A673 (cell line): ENCODE results near the gene PGAM2. TPM values are rescaled to one million over a fixed set of nuclear protein-coding genes. Genes with fewer than 3 reads are reported as not detected.

Experiments
- BruUV-seq: library from RNA; stranded (reverse); fragments of 400-500 nt; replicated peaks from 2 replicates; lab custom pipeline; 2021; lab: Mats Ljungman, UMichigan
- CTCF ChIA-PET: fragments of 300-600 bp; sonication (Branson Sonifier 250); formaldehyde crosslinking; loops from one replicate; lab custom pipeline; 2022; ENCODE audit warnings: antibody characterized with exemption; lab: Charles Lee
- POLR2A ChIA-PET: fragments of 300-600 bp; sonication (Branson Sonifier 250); formaldehyde crosslinking; loops from one replicate; lab custom pipeline; 2022; ENCODE audit warnings: antibody characterized with exemption; ENCODE audit not compliant: low non-redundant PET; lab: Charles Lee
- DNase-seq: peaks from one replicate; pipeline ENCODE4 v3.0.0-alpha.2; 2015; ENCODE audit warnings: low spot score
- H3K27ac ChIP-seq: fragments of 200-600 bp; sonication (generic); 2 replicates; pipeline ENCODE4 v1.5.1; 2016; ENCODE audit warnings: mixed run types, low read depth, mild to moderate bottlenecking, mixed read lengths, antibody characterized with exemption, low read length; ENCODE audit not compliant: poor library complexity, severe bottlenecking
- H3K27me3 ChIP-seq: fragments of 200-600 bp; sonication (generic); replicated peaks from 2 replicates; pipeline ENCODE4 v1.6.1; 2017; ENCODE audit warnings: mixed run types, low read depth, mild to moderate bottlenecking, mixed read lengths, antibody characterized with exemption, low read length; ENCODE audit not compliant: insufficient read depth, poor library complexity
- H3K36me3 ChIP-seq: fragments of 200-600 bp; sonication (generic); 2 replicates; pipeline ENCODE4 v1.6.1; 2016; ENCODE audit warnings: mixed run types, mild to moderate bottlenecking, mixed read lengths, antibody characterized with exemption, low read length; ENCODE audit not compliant: insufficient read depth, poor library complexity, severe bottlenecking
- H3K4me1 ChIP-seq: fragments of 200-600 bp; sonication (generic); 2 replicates; pipeline ENCODE4 v1.6.1; 2017; ENCODE audit warnings: mixed run types, mild to moderate bottlenecking, mixed read lengths, antibody characterized with exemption, low read length; ENCODE audit not compliant: insufficient read depth, poor library complexity, severe bottlenecking
- H3K4me3 ChIP-seq: fragments of 200-600 bp; sonication (generic); 2 replicates; pipeline ENCODE4 v1.5.1; 2016; ENCODE audit warnings: low read depth, mixed run types, mild to moderate bottlenecking, mixed read lengths, low read length; ENCODE audit not compliant: poor library complexity, severe bottlenecking
- H3K9me3 ChIP-seq: fragments of 200-600 bp; sonication (generic); 2 replicates; pipeline ENCODE4 v1.6.1; 2016; ENCODE audit warnings: mixed run types, low read depth, mild to moderate bottlenecking, mixed read lengths, antibody characterized with exemption, low read length; ENCODE audit not compliant: poor library complexity, severe bottlenecking
- EZH2 ChIP-seq: fragments of 200-600 bp; sonication (generic); IDR thresholded peaks from 2 replicates; pipeline ENCODE4 v1.6.1; 2017; ENCODE audit warnings: borderline replicate concordance, low read depth, mild to moderate bottlenecking, mixed read lengths, antibody characterized with exemption, low read length; ENCODE audit not compliant: poor library complexity, severe bottlenecking
- intact Hi-C: fragments of 100-400 bp; cut with micrococcal nuclease; formaldehyde crosslinking; loops from one replicate; pipeline ENCODE4 v1.10.0; 2022; ENCODE audit not compliant: unreplicated experiment
- total RNA-seq: library from RNA; stranded (reverse); gene quantifications from 2 replicates; pipeline ENCODE4 v1.2.3, GENCODE V29; 2021
- TF ChIP-seq, protein P1 (sequence below): fragments of 300-800, 200-600 bp; sonication (generic); conservative IDR thresholded peaks from 2 replicates; pipeline ENCODE4 v1.5.1; 2017; ENCODE audit warnings: low read depth, mild to moderate bottlenecking, antibody characterized with exemption, low read length, moderate library complexity, mixed read lengths

The PGAM2 gene
- total RNA-seq, 1 experiment from 2014 or later: not detected

DNA sequence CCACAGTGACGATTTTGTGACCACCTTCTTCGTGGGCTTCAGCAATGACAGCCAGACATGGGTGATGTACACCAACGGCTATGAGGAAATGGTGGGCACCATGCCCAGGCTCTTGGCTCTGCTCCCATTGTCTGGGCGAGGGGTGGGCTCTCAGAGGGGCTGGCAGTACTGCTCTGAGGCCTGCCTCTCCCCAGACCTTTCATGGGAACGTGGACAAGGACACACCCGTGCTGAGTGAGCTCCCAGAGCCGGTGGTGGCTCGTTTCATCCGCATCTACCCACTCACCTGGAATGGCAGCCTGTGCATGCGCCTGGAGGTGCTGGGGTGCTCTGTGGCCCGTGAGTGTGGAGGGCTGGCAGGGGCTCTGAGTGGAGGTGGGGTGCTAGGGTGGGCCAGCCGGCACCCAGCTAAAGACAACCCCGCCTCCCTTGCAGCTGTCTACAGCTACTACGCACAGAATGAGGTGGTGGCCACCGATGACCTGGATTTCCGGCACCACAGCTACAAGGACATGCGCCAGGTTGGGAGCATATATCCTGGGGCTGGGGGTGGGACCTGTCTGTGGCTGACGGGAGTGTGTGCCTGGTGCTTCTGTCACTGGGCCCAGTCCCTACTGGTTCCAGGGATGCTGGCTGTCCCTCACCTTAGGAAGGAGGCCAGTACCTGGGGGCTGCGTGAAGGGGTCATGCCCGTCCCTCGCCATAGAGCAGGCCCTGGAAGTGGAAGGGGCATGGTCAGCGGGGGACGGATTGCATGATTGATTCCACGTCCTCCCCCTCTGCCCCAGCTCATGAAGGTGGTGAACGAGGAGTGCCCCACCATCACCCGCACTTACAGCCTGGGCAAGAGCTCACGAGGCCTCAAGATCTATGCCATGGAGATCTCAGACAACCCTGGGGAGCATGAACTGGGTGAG lies 45.6 kb upstream of the PGAM2 start:
- Histone ChIP-seq H3K4me1 (no peaks in the 10 kb centered on the region), H3K27ac (no peak overlapping the region), H3K4me3 (no peak overlapping the region), H3K9me3 (no peaks in the 10 kb centered on the region), H3K27me3 (no peaks in the 10 kb centered on the region), H3K36me3 (peaks cover 19% of the 10 kb centered on the region)
- intact Hi-C loops: no loop called here
- TF ChIP-seq, protein P1, sequence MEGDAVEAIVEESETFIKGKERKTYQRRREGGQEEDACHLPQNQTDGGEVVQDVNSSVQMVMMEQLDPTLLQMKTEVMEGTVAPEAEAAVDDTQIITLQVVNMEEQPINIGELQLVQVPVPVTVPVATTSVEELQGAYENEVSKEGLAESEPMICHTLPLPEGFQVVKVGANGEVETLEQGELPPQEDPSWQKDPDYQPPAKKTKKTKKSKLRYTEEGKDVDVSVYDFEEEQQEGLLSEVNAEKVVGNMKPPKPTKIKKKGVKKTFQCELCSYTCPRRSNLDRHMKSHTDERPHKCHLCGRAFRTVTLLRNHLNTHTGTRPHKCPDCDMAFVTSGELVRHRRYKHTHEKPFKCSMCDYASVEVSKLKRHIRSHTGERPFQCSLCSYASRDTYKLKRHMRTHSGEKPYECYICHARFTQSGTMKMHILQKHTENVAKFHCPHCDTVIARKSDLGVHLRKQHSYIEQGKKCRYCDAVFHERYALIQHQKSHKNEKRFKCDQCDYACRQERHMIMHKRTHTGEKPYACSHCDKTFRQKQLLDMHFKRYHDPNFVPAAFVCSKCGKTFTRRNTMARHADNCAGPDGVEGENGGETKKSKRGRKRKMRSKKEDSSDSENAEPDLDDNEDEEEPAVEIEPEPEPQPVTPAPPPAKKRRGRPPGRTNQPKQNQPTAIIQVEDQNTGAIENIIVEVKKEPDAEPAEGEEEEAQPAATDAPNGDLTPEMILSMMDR: no peak
- no peak for TF ChIP-seq EZH2
- BruUV-seq: no TSS peak
- ChIA-PET POLR2A (no interaction called here), CTCF (no interaction called here)
- DNase-seq: no peak

DNA sequence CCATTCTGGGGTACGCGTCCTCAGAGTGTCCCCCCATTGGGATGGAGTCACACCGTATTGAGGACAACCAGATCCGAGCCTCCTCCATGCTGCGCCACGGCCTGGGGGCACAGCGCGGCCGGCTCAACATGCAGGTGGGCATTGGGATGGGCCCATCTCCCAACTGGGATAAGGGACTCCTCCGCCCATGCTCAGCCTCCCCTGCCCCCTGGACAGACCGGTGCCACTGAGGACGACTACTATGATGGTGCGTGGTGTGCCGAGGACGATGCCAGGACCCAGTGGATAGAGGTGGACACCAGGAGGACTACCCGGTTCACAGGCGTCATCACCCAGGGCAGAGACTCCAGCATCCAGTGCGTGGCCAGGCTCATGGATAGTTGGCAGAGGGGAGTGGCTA lies 44.6 kb upstream of the PGAM2 start:
- no peak overlapping the region for H3K4me3 ChIP-seq
- H3K36me3 ChIP-seq: peaks cover 9% of the 10 kb centered on the region
- TF ChIP-seq, protein P1: no peak
- no peak for TF ChIP-seq EZH2
- H3K4me1 ChIP-seq: peaks cover 4% of the 10 kb centered on the region
- no peak overlapping the region for H3K27ac ChIP-seq
- ChIA-PET POLR2A (no interaction called here), CTCF (no interaction called here)
- no peaks in the 10 kb centered on the region for H3K27me3 ChIP-seq
- intact Hi-C loops: no loop called here
- no peak for DNase-seq
- no peaks in the 10 kb centered on the region for H3K9me3 ChIP-seq
- BruUV-seq: no TSS peak

DNA sequence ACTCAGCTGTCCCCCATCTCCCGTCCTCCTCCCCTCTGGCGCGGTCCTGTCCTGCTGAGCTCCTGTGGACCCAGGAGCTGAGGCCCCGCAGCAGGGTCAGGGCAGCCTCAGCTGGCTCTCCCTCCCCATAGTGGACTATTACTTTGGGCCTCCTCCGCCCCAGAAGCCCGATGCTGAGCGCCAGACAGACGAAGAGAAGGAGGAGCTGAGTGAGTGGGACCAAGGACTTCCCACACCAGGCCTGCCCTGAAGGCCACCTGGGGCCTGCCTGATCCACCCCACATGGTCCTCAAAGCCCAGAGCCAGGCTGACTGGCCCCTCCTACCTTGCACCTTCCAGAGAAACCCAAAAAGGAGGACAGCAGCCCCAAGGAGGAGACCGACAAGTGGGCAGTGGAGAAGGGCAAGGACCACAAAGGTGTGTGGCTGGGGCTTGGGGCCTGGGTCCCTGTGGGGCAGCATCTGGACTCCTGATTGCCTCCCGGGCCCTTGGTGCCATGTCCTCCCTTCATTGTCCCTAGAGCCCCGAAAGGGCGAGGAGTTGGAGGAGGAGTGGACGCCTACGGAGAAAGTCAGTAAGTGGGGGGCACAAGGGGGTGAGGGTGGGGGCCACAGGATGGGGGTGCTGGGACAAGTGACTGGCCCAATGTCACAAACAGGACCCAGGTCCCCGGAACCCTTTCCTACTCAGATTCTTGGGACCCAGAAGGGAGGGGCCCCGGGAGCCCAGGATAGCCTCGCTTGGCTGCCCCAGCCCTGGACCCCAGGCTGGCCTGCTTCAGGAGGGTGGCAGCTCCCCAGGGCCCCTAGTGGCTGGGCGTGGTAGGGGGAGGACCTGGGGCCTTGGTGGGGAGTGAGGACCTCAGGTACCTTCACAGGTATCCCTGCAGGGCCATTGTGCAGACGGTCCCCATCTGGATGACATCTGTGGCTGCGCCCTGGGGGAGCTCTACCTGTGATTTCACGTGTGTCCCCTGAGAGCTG lies 43.7 kb upstream of the PGAM2 start:
- H3K9me3 ChIP-seq: no peaks in the 10 kb centered on the region
- DNase-seq: no peak
- intact Hi-C loops: no loop called here
- H3K27me3 ChIP-seq: no peaks in the 10 kb centered on the region
- POLR2A ChIA-PET: no interaction called here
- no peak overlapping the region for H3K27ac ChIP-seq
- BruUV-seq: no TSS peak
- peaks cover 9% of the 10 kb centered on the region for H3K4me1 ChIP-seq
- H3K36me3 ChIP-seq: peaks cover 6% of the 10 kb centered on the region
- TF ChIP-seq EZH2: no peak
- TF ChIP-seq, protein P1: peak; percentile 31; the same call in 1 of the 2 replicates
- CTCF ChIA-PET: no interaction called here
- no peak overlapping the region for H3K4me3 ChIP-seq
